Activated CD8-positive, alpha-beta memory T cell treated with anti-CD3 and anti-CD28 coated beads for 36 hours (primary cell): ENCODE data around the gene SORT1. TPM values are rescaled to one million over a fixed set of nuclear protein-coding genes. Genes with fewer than 3 reads are reported as not detected.
"Not testable (repeated sequence)": the region's sequence is repeated elsewhere in the genome, so short reads cannot be mapped to it uniquely, and the experiment has no call there.

Source experiments
- CTCF ChIA-PET: fragments of 350-600 bp; sonication (Branson Sonifier 250); formaldehyde crosslinking; loops from one replicate; lab custom pipeline; 2021; ENCODE audit warnings: antibody characterized with exemption; lab: Charles Lee
- POLR2A ChIA-PET: fragments of 350-600 bp; sonication (Branson Sonifier 250); formaldehyde crosslinking; loops from one replicate; lab custom pipeline; 2021; ENCODE audit warnings: antibody characterized with exemption; lab: Charles Lee
- total RNA-seq, 2 experiments: library from RNA; stranded (reverse); gene quantifications; one replicate each; pipeline ENCODE4 v1.2.3, GENCODE V29; 2021

Gene SORT1
- total RNA-seq, 2 experiments from 2014 or later: 2.7 to 3.1 TPM

DNA sequence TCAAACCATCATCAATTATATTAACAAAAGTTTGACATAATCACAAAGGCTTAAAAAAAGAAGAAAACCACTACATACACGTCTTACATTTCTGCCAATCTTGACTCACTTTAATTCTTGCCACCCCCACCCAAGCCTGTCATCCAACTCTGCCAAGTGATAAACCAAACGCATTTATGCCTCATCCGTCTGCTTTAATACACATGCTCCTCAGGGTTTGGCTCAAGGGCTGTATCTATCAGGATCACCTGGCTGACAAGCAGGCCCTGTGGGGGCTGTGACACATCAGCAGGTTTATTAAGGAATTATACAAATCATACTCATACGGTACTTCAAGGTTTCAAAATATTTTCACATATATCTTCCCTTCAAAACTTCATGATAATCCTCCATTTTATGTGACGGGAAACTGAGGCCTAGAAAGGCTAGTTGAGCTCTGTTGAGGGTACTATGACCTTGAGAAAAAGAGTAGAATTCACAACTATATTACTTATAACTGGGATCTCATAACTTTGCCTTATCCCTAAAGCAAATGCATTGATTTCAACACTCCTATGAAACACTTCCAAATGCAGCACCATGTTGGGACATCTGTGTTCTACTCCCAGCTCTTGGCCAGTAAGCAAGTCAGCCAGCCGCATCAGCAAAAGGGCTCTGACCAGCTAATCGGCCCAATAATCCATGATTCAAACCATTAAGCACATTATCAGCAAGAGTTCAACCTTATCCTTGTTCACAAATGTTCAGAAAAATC is 8.7 kb downstream of the SORT1 start:
- ChIA-PET CTCF (interaction anchor here (0.6 to 2.0 kb wide), 4 partner anchors 10 to 161 kb away, joined by 3 to 7 read pairs (median 4); no protein-coding TSS in a partner anchor), POLR2A (interaction anchor here (1.2 kb wide), 1 partner anchor 195 kb away, joined by 3 read pairs; no protein-coding TSS in a partner anchor)

DNA sequence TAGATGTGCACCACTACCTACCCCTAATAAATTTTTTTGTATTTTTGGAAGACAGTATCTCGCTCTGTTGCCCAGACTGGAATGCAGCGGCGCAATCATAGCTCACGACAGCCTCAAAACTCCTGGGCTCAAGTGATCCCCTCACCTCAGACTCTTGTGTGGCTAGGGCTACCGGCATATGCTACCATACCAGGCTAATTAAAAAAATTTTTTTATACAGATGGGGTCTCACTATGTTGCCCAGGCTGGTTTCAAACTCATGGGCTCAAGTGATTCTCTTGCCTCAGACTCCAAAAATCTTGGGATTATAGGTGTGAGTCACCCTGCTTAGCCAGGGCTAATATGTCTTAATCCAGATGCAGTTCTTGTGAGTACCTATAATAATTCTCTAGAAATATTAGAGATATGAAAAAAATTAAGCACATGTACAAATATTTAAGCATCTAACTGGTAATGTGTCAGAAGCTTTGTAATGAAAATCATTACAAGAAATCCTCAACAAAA is 9.5 kb downstream of the SORT1 start:
- ChIA-PET POLR2A (interaction anchor here (1.2 kb wide), 1 partner anchor 194 kb away, joined by 3 read pairs; no protein-coding TSS in a partner anchor), CTCF (interaction anchor here (1.6 kb wide), 1 partner anchor 145 kb away, joined by 3 read pairs; no protein-coding TSS in a partner anchor)

DNA sequence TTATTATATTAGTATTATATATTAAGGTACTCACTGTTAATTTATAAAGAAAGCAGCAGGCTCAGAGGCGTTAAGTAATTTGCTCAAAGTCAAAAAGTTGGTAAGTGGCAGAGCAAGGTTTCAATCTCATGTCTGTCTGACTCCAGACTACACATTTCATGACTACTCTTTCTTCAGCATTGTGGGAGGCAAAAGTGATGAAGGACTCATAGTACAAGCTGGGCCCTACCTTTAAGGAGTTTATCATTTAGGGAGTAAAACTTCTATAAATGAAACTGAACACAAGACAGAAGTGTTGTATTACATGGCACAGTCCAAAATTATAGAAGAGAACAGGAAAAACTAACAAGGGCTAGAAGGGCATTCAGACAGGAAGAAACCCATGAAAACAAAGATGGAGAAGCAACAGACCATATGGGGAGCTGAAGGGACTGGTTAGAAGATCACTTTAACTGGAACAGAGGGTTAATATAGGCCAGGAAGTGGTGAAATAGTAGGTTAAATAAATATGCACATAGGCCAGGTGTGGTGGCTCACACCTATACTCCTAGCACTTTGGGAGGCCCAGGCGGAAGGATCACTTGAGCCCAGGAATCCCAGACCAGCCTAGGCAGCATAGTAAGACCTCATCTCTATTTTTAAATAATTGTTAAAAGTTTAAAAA is 11.5 kb downstream of the SORT1 start:
- ChIA-PET POLR2A (interaction anchor here (0.6 kb wide), 1 partner anchor 1249 kb away, joined by 5 read pairs; no protein-coding TSS in a partner anchor), CTCF (interaction anchor here (1.3 kb wide), 1 partner anchor 12 kb away, joined by 3 read pairs; no protein-coding TSS in a partner anchor)

DNA sequence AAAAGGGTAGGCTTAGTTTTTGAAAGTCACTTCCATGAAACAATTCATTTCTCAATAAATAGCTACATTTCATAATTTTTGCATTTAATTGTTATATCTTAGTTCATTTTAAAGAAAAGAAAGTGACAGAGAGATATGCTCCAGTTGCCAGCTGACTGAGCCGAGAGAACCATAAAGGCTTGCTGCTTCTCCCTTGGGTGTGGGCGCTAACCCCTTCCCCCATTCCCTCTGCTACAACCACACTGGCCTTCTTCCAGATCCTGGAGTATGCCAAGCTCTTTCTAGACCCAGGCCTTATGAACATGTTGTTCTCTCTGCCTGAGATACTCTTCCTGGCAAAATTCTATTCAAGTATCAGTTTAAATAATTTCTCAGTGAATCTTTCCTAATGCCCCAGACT is 12.3 kb downstream of the SORT1 start:
- ChIA-PET POLR2A (interaction anchor here (0.6 kb wide), 1 partner anchor 1249 kb away, joined by 5 read pairs; no protein-coding TSS in a partner anchor), CTCF (interaction anchor here (2.5 kb wide), 1 partner anchor 108 kb away, joined by 6 read pairs; no protein-coding TSS in a partner anchor)

GRCh38 chr1:109383854-109384253 is 13.9 kb downstream of the SORT1 start:
- POLR2A ChIA-PET: no interaction called here

GRCh38 chr1:109383087-109383779 is 14.5 kb downstream of the SORT1 start:
- POLR2A ChIA-PET: interaction anchor here (0.9 kb wide), 1 partner anchor 16 kb away, joined by 3 read pairs; no protein-coding TSS in a partner anchor
- CTCF ChIA-PET: interaction anchor here (1.2 to 2.5 kb wide), 2 partner anchors 15 to 106 kb away, joined by 4 to 6 read pairs; no protein-coding TSS in a partner anchor

More at GRCh38 chr1:109383854-109384253, 13.9 kb downstream of the SORT1 start:
- CTCF ChIA-PET: interaction anchor here (2.5 kb wide), 1 partner anchor 107 kb away, joined by 6 read pairs; no protein-coding TSS in a partner anchor

DNA sequence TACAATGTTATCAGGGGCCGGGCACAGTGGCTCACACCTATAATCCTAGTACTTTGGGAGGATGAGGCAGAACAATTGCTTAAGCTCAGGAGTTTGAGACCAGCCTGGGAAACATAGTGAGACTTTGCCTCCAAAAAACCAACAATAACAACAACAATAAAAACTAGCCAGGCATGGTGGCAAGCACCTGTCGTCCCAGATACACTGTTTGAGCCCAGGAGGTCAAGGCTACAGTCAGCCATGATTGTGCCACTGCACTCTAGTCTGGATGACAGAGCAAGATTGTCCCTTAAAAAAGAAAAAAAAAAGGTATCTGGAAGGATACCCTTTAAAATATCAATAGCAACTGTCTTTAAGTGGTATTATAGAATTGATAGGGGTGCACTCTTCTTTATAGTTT is 16.1 kb downstream of the SORT1 start:
- ChIA-PET CTCF (interaction anchor here (1.1 kb wide), 1 partner anchor 151 kb away, joined by 3 read pairs; no protein-coding TSS in a partner anchor), POLR2A (no interaction called here)

GRCh38 chr1:109379907-109380306 is 17.8 kb downstream of the SORT1 start:
- CTCF ChIA-PET: interaction anchor here (0.6 kb wide), 1 partner anchor 314 kb away, joined by 3 read pairs; no protein-coding TSS in a partner anchor
- POLR2A ChIA-PET: no interaction called here

DNA sequence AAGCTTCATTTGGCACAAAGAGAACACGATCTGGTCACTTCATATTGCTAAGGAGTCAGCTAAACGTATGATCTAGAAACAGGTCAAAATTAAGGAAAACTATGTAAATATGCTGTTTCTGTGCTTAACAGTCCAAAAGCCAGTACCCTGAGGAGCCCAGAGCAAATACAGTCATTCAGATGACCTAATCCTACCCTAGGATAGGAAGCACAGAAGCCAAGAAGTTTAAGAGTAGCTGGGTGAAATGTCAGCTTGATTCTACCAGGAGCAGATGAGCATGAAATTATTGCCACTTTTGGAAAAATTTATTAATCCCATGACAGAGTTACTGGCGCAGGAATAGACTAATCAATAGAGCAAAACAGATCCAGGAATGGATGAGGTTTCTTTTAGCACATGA is 18.3 kb downstream of the SORT1 start:
- POLR2A ChIA-PET: interaction anchor here (0.6 to 0.7 kb wide), 2 partner anchors 49 to 291 kb away, joined by 3 read pairs; no protein-coding TSS in a partner anchor
- CTCF ChIA-PET: interaction anchor here (0.6 kb wide), 1 partner anchor 314 kb away, joined by 3 read pairs; no protein-coding TSS in a partner anchor

DNA sequence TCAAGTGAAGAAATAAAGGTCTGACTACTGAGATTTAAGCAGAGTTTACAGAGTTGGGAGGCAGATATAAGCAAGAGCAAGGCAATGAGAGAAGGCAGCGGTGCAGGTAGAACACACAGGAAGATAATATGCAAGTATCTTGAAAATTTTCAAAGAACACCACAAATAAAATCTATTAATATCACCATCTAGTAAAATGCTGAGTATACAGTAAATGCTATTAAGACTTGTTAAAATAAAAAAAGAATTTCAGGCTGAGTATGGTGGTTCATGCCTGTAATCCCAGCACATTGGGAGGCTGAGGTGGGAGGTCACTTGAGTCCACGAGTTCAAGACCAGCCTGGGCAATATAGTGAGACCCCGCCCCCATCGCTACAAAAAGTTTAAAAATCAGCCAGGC is 20.0 kb downstream of the SORT1 start:
- ChIA-PET CTCF (no interaction called here), POLR2A (no interaction called here)

GRCh38 chr1:109373696-109374095 is 24.0 kb downstream of the SORT1 start:
- POLR2A ChIA-PET: not testable (repeated sequence)
- CTCF ChIA-PET: interaction anchor here (1.2 kb wide), 1 partner anchor 29 kb away, joined by 3 read pairs; no protein-coding TSS in a partner anchor

DNA sequence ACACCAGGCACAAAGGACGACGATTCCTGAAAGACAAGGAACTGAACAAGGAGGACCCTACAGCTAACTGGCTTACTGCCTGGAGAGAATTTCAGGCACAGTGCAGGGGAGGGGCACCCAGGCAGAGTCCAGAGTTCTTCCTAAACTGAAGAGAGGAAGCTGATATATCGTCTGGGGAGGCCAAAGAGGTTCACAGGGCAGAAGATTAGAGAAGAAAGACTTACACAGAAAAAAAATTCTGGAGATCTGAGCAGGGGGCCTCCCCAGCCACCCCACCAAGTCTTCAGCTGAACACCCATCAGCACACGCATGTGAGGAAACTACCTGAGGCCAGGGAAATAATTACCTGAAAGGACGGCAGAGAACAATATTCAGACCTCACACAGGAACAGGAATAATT is 24.6 kb downstream of the SORT1 start:
- ChIA-PET POLR2A (no interaction called here), CTCF (interaction anchor here (1.2 kb wide), 1 partner anchor 29 kb away, joined by 3 read pairs; no protein-coding TSS in a partner anchor)

- ChIA-PET CTCF (no interaction called here), POLR2A (no interaction called here)
Observed at GRCh38 chr1:109372281-109372680, 25.4 kb downstream of the SORT1 start.

DNA sequence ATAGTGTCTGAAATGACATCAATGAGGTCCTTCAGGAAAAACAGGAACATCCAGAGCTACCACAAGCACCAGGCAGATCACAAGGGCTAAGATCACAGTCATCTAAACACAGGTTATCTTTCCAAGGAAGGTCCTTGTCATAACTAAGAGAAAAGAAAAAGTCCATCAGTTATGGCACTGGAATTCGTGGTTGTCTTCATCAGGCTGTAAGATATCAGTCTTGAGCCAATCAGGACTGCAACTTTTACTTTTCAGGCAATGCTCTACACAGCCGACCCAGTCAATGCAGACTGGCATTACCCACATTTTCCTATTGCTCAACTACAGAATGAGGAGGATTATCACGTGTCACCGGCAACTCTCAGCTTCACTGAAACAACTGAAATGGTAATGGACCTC is 26.4 kb downstream of the SORT1 start:
- POLR2A ChIA-PET: no interaction called here
- CTCF ChIA-PET: interaction anchor here (0.6 kb wide), 1 partner anchor 155 kb away, joined by 3 read pairs; no protein-coding TSS in a partner anchor

- CTCF ChIA-PET: interaction anchor here (0.6 kb wide), 1 partner anchor 154 kb away, joined by 3 read pairs; no protein-coding TSS in a partner anchor
- POLR2A ChIA-PET: no interaction called here
Observed at GRCh38 chr1:109370712-109371340, 26.9 kb downstream of the SORT1 start.

DNA sequence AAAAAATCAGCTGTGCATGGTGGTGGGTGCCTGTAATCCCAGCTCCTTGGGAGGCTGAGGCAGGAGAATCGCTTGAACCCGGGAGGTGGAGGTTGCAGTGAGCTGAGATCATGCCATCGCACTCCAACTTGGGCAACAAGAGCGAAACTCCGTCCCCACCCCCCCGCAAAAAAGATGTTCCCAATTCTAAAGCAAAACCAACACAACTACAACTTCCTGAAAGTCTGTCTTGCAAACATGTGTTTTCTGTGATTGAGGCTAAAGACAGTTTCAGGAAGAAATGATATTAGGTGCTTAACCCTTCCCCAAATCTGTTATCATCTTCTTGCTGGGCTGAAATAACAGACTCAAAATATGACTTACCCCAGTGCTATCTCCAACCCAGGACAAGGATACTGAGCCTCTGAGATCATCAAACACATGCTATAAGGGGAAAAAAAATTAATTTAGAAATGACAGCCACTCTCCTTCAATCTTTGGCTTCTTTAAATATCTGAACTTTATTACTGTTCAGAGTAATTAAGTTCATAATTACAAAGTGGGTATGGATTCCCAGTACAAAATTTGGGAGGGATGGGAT is 28.5 kb downstream of the SORT1 start:
- CTCF ChIA-PET: no interaction called here
- POLR2A ChIA-PET: no interaction called here

DNA sequence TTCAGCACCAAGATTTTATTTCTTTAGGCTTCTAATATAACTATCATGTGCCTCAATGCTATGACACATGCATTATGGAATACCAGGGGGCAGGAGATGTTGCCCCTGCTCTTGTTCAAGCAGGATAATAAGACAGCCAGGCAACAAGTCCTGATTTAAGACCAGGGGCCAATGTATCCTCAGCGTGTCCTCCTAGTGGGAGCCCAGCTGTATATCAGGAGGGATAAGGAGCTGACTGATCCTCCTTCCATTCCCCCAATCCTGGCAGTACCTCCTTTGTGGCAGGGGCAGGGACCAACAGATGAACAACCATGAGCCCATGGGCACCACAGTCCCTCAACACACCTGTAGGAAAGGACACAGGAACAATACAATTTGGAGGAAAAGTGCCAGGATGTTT is 29.3 kb downstream of the SORT1 start:
- POLR2A ChIA-PET: no interaction called here
- CTCF ChIA-PET: no interaction called here

DNA sequence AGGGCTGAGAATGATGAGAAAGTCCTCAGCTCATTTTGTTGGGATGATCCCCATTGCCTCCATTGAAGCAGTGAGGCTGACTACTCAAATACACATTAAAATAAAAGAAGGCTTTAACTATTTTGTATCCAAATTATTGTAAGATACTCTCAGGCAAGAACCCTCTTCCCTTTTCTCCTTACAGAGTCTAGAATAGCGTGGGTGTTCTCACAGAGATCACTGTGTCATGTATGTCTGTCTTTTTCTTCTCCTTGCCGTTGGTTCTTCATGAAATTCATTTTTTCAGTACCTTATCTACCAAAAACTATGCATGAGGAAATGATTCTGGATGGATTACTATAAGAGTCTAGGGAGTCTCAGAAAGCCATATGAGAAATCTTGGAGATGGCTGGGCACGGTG is 30.1 kb downstream of the SORT1 start:
- CTCF ChIA-PET: no interaction called here
- POLR2A ChIA-PET: no interaction called here
